Posterior cingulate gyrus (tissue), 11 donors: ENCODE data around the gene NT5DC3.
A peak's percentile ranks its signal among the peaks of the same experiment; 100 is the strongest.

Experiments
- DNase-seq, 10 donors: peaks; one replicate each; pipeline versions ENCODE4 v3.0.0 to v3.0.0-alpha.2; 2020 to 2021; ENCODE audit warnings: mixed read lengths in 3 of 10
- intact Hi-C: fragments of 100-400 bp; cut with DNase I; formaldehyde crosslinking; loops from one replicate; pipeline ENCODE4 v1.15.1; 2023

The NT5DC3 gene

DNA sequence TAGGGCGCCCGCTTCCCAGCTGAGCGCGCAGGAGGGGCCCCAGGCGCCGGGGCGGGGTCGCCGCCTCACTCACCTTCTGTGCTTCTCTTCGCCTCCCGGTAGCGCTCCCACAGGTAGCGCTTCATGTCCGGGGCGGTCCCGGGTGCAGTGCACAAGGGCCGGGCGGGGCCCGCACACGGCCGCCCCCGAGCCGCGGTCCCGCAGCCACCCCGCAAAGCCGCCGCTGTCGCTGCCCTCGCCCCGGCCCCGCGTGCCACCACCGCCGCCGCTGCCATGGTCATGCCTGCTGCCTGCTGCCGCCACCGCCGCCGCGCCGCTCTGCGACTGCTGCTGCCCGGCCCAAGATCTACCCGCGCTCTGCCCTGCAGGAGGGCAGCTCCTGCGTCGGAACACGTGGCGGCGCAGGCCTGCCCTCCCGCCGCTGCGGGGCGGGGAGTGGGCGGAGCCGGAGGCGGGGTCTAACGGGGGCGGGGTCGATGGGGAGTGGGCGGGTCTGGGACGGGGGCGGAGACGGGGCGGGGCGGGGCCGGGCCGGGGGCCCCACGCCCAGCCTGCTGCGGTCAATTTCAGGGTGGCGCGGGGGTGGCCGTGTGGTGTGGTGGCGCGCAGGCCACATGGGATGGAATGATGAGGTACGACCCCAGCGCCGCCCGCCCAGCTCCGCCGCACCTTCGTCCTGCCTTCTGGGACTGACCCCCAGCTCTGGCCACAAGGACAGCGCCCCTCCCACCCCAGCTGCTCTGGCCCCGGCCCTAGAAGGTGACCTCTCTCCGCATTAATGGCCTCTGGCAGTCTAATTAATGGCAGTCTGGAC is at the start of gene NT5DC3:
TSS of gene NT5DC3 (minus strand) at position 359 of the 814 bp plus-strand sequence. CDS start at position 281, 78 bp downstream.
- intact Hi-C loops: no loop called here
- DNase-seq: peak; percentile 61 to 98 (median 80)

DNA sequence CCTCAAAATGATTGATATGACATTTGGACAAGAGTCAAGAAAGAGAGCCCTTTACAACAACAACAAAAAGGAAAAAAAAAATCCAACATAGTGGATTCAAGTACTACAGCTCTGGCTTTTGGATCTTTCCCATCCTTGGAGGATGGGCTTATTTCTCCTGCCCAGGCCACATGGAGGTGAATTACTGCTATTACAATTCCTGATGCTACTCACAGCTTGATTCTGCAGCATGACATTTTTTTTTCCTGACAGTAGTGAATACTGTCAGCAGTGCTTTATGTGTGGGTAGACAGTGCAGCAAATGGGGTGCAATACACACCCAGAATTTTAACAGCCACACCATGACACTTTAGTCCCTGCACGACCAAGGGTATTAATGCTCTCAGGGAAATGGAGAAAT is 46.7 kb upstream of the NT5DC3 start:
- no peak for DNase-seq
- intact Hi-C loops: no loop called here

DNA sequence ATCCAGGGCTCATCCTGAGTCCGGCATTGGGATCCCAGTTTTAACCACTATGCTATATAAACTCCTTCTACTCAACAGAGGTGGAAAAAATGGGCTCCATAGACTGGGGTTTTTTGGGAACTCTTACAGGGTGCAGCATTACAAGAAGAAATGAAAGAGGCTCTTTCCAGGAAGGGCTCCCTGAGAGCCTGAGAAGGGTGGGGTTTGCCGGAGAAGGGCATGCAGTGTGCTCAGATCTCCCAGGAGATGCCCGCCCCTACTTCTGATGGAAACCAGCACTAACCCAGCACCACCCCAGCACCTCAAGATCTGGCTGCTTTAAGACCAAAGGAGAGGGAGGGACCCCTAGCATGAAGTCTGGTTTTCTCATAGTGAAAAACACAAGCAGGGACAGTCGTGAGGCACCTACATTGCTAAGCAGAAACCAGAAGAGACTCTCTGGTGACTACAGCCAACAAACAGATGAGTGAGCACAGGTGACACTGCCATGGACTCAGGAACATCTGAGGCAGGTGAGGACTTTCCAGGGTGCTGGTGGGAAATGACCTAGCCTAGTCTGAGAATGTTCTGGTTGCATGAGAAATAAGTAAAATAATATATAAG is 45.3 kb upstream of the NT5DC3 start:
- intact Hi-C loops: no loop called here
- DNase-seq: no peak

DNA sequence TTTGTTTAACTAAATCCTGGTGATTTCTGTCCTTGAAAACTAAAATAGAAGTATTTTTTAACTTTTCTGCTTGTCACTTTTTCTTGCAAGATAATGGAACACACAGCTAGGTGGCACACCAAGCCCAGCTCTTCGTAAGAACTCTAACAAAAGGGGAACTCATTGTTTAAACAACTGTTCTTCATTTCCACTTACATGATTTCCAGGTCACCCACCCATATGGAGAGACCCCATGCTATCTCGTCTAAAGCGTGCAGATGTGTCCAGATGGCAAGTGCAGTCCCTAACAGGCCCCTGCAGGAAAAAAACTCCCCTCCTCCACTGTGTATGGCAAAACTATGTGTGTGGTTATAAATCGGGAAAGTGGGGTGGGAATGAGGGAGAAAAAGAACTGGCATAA is 43.3 kb upstream of the NT5DC3 start:
- intact Hi-C loops: no loop called here

DNA sequence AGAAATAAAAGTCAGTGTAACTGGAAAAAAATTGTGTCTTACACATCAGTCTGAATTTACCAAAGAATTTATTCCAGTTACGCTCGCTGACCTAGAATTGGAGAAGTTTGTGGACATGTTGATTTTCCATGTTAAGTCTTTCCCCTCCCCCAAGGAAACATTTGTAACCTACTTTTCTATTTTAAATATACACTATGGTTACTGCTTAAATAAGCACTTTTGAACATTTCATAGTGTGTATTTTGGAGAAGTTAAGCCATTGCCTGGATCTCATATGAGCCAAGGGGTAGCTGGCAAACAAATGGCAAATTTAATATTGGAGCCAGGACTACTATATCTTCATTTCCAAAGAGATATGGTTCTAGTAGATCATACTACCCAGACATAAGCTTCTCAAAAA is 42.9 kb upstream of the NT5DC3 start:
- intact Hi-C loops: no loop called here
- no peak for DNase-seq

More for the DNA sequence above, 43.3 kb upstream of the NT5DC3 start:
- DNase-seq: no peak

DNA sequence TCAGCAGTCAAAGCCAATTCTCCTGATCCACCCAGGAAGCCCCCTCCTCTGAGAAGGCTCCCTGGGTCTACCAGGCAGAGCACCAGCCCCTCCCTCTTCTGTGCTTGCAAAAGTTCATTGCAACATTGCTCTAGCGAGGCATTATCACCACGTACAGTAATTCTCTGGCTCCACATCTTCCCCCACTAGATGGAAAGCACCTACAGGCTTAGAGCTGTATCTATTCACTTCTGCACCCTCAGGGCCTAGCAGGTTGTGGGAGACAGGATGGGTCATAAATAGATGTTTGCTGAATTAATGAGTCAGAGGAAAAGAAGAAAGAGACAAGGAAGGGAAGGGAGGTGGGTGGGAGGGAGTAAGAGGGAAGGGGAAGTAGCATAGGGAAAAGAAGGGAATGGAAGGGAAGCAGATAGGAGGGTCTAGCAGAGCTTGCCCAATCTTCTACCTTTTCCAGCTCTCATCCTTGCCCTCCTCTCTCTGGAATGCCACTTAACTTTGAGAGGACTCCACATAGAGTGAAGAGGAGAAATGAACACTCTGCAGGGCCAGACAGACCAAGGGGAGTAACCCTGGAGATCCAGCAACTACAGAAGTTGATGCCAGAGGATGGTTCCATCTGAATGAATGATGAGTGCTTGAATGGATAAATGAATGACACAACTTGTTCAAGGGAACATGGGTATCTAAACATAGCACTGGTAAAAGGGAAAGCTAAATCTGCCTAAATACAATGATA is 42.0 kb upstream of the NT5DC3 start:
- intact Hi-C loops: no loop called here
- no peak for DNase-seq

DNA sequence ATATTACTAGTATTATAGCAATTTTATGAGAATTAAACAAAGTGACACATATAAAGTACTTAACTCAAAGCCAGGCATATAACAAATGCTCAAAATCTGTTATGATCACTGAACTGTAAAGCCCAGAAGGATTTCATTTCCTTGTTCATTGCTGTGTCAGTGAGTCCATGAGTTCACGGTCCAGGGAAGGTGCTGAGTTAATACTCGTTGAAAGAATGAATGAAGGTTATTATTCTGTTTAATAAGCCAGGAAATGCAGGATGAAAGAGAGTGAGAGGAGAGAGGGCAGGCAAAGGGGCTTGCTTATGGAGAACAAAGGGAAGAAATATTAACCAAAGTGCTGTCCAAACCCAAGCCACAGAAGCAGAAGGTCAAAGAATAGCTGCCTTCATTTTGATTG is 40.2 kb upstream of the NT5DC3 start:
- intact Hi-C loops: no loop called here
- DNase-seq: no peak

DNA sequence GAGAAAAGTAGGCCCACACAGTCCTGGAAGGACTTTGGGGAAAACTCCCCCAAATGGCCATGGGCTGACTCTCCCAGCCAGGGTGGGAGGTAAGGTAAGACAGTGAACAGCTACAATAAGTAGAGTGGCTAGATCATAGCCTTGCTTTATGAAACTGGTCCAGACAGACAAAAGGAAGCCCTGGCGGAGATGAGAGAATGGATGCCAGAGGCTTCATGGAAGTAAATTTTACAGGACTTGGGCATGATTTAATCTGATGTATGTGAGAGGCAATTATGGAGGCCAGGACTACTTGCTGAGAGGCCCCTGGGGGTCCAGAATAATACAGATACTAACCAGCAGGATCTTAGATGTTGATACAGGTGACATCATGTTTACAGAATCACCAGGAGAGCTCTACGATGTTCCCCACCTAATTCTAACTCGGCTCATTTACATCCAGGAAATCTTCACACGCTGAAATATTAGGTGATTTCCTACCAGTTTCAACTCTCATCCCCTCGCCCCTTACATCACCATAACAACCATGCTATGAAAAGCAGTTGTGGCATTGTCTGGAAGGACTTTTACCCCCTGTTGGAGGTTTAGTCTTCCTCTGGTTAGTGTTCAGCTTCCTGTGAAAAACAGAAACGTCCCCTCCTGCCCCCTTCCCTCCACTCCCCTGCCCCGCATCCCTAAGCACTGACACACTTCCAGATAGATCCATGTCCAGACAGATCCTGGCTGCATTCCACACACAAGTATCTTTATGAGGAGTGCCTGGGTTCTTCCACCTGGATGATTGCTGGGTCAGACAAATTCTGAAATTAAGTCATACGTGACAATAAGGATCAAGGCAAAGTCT is 39.5 kb upstream of the NT5DC3 start:
- no peak for DNase-seq
- intact Hi-C loops: no loop called here

DNA sequence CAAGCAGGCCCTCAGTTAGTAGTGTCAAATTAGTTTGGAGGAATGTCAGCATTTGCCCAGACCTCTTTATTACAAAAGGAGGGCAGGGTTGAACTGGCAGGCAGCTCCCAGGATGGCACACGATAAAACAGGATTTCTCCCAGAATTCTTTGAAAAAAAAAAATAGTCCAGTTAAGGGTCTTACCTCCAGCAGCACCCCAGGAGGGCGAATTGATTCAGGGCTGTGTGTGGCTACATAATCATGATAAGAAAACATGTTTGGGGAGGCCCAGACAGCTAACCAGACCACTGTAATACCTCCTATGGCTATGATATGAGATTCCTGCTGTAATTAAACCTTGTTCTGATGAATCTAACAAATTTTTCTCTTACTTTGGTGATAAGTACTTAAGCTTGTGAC is 38.8 kb upstream of the NT5DC3 start:
- DNase-seq: no peak
- intact Hi-C loops: loop anchor here (10.0 kb wide), 1 partner anchor 225 kb away; no protein-coding TSS in a partner anchor

DNA sequence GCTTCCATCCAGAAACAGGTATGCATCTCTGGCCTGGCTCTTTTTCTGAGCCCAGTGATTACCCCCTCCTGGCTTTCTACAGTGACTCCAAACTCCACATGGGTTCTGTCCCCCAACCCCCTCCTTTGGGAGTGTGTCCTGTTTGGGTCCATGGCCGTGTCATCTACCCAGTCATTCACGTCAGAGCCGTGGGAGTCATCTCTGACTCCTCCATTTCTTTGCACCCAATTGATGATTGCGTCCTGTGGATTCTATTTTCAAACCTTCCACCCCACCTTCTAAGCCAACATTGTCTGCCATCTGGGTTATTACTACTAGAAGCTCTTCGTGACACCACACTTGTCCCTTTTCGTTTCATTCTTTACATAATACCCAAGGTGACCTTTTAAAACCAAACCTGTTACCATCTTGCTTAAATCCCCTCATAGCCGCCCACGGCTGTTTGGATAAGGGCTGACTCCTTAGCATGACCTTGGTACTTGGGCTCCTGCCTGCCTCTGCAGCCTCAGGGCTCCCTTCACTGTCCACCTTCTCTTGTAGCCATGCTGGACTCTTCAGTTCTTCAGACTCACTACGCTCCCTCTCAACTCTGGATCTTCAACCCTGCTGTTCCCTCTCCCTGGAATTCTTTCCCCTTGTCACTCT is 38.1 kb upstream of the NT5DC3 start:
- intact Hi-C loops: loop anchor here (10.0 kb wide), 1 partner anchor 226 kb away; no protein-coding TSS in a partner anchor
- DNase-seq: no peak

DNA sequence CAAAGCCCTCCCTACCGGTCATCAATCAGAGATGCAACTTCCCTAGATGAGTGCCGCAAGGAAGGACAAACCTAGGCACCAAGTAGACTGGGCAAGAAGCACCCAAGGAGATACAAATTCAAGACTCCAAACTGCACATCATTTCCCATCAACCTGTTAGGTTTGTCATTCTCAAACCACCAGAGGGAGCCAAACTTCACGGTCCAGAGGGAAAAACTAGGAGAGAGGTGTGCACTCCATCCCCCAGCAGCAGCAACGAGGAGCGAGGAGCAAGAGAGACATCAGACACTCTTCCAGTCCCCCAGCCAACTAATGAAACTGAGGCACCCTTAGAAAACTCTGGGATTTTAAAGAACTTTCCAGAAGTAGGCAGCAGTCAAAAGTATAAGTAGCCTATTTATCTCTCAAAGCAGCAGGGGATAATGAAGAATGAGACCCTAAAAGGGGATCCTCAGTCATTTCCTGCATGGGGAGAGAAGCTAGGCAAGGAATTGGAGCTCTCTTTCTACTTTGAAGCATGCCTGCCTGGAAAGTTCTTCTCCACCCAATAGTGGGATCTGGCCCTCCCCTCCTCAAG is 37.0 kb upstream of the NT5DC3 start:
- peak in 4 of 10 donors; percentile 15 to 37 (median 23) for DNase-seq
- intact Hi-C loops: loop anchor here (10.0 kb wide), 1 partner anchor 227 kb away; no protein-coding TSS in a partner anchor

DNA sequence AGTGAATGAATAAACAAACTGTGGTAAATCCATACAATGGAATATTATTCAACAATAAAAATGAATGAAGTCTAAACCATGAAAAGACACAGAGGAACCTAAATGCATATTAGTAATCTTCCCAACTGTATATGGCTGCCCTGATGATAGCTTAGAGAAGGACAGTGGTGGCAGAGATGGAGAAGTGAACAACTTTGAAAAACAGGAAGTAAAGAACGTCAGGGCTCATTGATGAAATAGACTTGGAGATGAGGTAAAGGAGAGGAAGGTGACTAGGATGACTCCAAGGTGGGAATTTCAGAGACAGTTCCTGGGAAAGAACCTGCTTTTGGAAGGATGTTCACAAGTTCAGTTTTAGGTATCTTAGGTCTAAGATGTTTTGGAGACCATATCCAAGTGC is 36.3 kb upstream of the NT5DC3 start:
- intact Hi-C loops: loop anchor here (10.0 kb wide), 1 partner anchor 228 kb away; no protein-coding TSS in a partner anchor
- DNase-seq: no peak

DNA sequence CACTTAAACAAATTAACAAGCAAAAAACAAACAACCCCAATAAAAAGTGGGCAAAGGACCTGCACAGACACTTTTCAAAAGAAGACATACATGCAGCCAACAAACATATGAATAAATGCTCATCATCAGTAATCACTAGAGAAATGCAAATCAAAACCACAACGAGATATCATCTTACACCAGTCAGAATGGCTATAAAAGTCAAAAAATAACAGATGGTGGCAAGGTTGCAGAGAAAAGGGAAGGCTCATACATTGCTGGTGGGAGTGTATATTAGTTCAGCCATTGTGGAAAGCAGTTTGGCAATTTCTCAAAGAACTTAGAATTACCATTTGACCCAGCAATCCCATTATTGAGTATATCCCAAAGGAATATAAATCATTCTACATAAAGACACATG is 34.6 kb upstream of the NT5DC3 start:
- DNase-seq: no peak
- intact Hi-C loops: loop anchor here (10.0 kb wide), 1 partner anchor 229 kb away; no protein-coding TSS in a partner anchor

DNA sequence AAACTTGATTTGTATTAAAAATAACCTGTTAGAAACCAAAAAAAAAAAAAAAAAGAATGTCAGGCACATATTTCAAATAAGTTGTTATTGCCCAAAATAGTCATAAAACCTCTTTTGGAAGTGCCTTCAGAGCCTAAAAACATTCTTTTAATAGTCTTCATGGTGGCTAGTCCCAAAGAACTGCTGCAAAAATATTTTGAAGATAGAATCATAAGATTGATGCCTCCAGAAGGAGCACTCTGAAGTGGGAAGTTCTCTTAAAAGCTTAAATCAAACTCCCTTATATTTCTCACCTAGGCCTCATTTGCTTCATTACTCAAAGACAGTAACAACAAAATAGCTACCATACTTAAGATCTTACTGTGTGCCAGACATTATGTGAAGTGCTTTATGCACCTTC is 27.2 kb upstream of the NT5DC3 start:
- intact Hi-C loops: loop anchor here (5.0 kb wide), 1 partner anchor 96 kb away; no protein-coding TSS in a partner anchor
- no peak for DNase-seq

DNA sequence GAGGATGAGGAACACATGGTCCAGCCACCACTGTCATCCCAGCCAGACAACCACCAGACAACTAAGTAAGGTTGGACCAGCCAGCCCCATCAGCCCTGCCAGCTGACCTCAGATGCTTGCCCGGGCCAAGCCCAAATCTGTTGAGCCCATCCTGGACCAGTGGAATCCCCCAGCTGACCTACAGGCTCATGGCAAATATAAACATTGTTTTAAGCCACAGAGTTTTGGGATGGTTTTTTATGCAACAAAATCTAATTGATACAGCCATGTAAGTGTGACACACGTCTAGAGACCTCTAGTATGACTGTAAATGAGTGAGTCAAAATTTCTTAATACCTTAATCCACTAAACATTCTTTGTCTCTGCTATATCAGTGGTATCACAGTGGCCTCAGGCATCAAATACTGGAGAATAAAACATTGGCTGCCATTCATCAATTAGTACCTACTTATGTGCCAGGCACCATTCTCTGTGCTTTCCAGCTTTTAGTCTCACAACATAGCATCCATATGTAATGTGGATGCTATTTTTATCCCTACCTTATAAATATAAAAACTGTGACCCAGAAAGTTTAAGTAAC is 24.2 kb upstream of the NT5DC3 start:
- intact Hi-C loops: loop anchor here (5.0 kb wide), 1 partner anchor 93 kb away; no protein-coding TSS in a partner anchor
- no peak for DNase-seq

DNA sequence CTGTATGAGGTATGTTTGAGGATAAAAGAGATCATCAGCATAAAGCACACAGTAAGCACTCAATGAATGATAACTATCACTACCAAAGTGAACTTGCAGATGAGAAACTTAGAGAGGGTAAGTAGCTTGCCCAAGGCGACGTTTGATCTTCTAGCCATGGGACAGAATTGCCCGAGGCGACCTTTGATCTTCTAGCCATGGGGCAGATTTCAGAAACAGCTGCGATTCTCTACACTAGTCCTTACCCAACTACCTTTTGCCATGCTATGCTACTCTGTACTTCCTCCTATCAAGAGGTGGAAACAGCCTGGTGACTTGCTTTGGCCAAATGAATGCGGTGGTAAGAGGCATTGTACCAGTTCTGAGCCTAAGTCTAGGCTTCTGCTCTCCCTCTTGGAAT is 23.7 kb upstream of the NT5DC3 start:
- DNase-seq: no peak
- intact Hi-C loops: loop anchor here (5.0 kb wide), 1 partner anchor 92 kb away; no protein-coding TSS in a partner anchor

DNA sequence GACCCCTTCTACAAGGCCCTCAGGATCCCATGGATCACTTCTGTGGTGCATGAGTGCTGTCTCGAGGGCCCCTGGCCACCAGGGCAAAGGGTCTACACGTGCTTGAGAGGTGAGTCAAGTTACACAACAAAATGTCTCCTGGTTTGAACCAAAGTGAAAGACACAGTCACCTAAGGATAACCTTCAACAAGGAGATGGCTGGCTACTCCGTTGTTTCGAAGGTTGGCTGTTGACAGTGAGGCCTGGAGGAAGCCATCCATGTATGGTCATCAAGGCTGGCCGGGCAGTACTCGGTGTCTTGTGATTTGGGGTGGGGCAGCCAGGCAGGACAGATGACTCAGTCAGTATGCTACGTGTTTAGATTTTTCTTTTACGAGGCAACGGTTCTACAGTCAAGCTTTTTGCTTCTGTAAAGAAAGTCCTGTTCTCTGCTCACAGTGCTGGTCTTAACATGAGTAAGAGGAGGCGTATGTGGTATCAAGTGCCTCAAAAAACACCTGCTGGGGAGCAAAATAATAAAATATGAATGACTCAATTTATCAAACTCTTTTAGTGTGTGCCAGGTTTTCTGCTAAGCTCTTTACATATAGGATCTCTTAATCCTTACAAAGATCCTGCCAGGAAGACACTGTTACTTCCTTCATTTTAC is 18.0 kb upstream of the NT5DC3 start:
- no peak for DNase-seq
- intact Hi-C loops: no loop called here

DNA sequence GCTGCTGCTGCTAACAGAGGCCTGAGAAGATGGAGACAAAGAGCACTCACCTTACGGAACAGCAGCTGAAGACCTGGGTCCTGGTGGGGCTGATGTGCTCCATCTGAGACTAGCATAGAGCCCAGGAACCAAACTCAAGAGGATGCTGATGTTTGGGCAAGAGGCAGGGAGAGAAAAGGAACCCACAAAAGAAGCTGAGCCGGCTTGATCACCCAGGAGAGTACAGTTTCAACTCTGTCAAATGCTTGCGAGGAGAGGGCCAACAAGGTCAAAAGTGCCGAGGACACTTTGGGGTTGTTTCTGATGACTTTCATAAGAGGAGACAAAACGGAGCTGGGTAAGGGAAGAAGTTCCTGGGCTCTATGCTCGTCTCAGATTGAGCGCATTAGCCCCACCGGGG is 17.3 kb upstream of the NT5DC3 start:
- DNase-seq: no peak
- intact Hi-C loops: no loop called here
